ENCODE measurements around the gene SERPINE3. TPM values are rescaled to one million over a fixed set of nuclear protein-coding genes. Genes with fewer than 3 reads are reported as not detected.

SERPINE3 gene
- polyA plus RNA-seq, 1 donor (not counting 4 experiments of a cell fraction or from before 2014, with no cell fraction given) = not detected

GRCh38 chr13:51371768-51372399 is 32.4 kb downstream of the SERPINE3 start:
- H3K36me3 ChIP-seq (ENCODE audit: control insufficient read depth in 2 of 2, extremely low read depth in 1 of 2, insufficient read depth in 2 of 2, low read length in 2 of 2) = peaks cover 5 to 16% of the 10 kb centered on the region in 2 experiments
- peaks cover 2% of the 10 kb centered on the region for H3K79me2 ChIP-seq (ENCODE audit: control insufficient read depth, insufficient read depth, low read length)

GRCh38 chr13:51373451-51373850 is 34.0 kb downstream of the SERPINE3 start:
- H3K36me3 ChIP-seq (ENCODE audit: control insufficient read depth in 2 of 2, extremely low read depth in 1 of 2, insufficient read depth in 2 of 2, low read length in 2 of 2) = peaks cover 10 to 19% of the 10 kb centered on the region in 2 experiments
- no peak overlapping the region for H3K9ac ChIP-seq (ENCODE audit: control insufficient read depth, extremely low read depth, insufficient read depth, low read length)
- DNase-seq (ENCODE audit: low read depth, low spot score) (no peak), FAIRE-seq (no peak)
- H3K27me3 ChIP-seq (ENCODE audit: control insufficient read depth, extremely low read depth, insufficient read depth, low read length) = no peaks in the 10 kb centered on the region
- H3K9me1 ChIP-seq (ENCODE audit: control insufficient read depth, extremely low read depth, insufficient read depth, low read length) = no peaks in the 10 kb centered on the region
- no peaks in the 10 kb centered on the region for H4K20me1 ChIP-seq (ENCODE audit: control insufficient read depth, extremely low read depth, insufficient read depth, low read length)
- dilution Hi-C loops (cut with MboI; ENCODE audit: extremely low pct_ligation_motif_present, low sequenced_read_pairs) = no loop called here
- H3K27ac ChIP-seq (ENCODE audit: control insufficient read depth, insufficient read depth, low read length) = no peak overlapping the region
- no peak for TF ChIP-seq EZH2 (IDR thresholded peaks at IDR 0.05; ENCODE audit: low read length)
- no peak for TF ChIP-seq CTCF (optimal IDR thresholded peaks at IDR 0.05 in 1 of 3, IDR thresholded peaks at IDR 0.05 in 1 of 3, conservative IDR thresholded peaks at IDR 0.05 in 1 of 3; ENCODE audit: extremely low read depth in 1 of 3, insufficient read depth in 2 of 3, low read length in 3 of 3)
- H3K9me3 ChIP-seq (ENCODE audit: control insufficient read depth, low read depth, low read length) = no peaks in the 10 kb centered on the region
- H3K4me3 ChIP-seq (ENCODE audit: control insufficient read depth in 2 of 3, extremely low read depth in 1 of 3, insufficient read depth in 2 of 3, low read depth in 1 of 3, low read length in 3 of 3) = no peak overlapping the region
- no peaks in the 10 kb centered on the region for H3K4me1 ChIP-seq (ENCODE audit: control insufficient read depth, extremely low read depth, insufficient read depth, low read length)
- H3K4me2 ChIP-seq (ENCODE audit: control insufficient read depth, extremely low read depth, insufficient read depth, low read depth, low read length) = no peak overlapping the region
- no peak overlapping the region for H2AFZ ChIP-seq (ENCODE audit: control insufficient read depth, low read length)
- peaks cover 2% of the 10 kb centered on the region for H3K79me2 ChIP-seq (ENCODE audit: control insufficient read depth, insufficient read depth, low read length)

More at GRCh38 chr13:51371768-51372399, 32.4 kb downstream of the SERPINE3 start:
- H3K9me1 ChIP-seq (ENCODE audit: control insufficient read depth, extremely low read depth, insufficient read depth, low read length) = no peaks in the 10 kb centered on the region
- TF ChIP-seq EZH2 (IDR thresholded peaks at IDR 0.05; ENCODE audit: low read length) = no peak
- DNase-seq (ENCODE audit: low read depth, low spot score) (no peak), FAIRE-seq (no peak)
- H3K9me3 ChIP-seq (ENCODE audit: control insufficient read depth, low read depth, low read length) = no peaks in the 10 kb centered on the region
- no peak overlapping the region for H3K9ac ChIP-seq (ENCODE audit: control insufficient read depth, extremely low read depth, insufficient read depth, low read length)
- dilution Hi-C loops (cut with MboI; ENCODE audit: extremely low pct_ligation_motif_present, low sequenced_read_pairs) = no loop called here
- H3K4me3 ChIP-seq (ENCODE audit: control insufficient read depth in 2 of 3, extremely low read depth in 1 of 3, insufficient read depth in 2 of 3, low read depth in 1 of 3, low read length in 3 of 3) = no peak overlapping the region
- H2AFZ ChIP-seq (ENCODE audit: control insufficient read depth, low read length) = no peak overlapping the region
- no peak overlapping the region for H3K27ac ChIP-seq (ENCODE audit: control insufficient read depth, insufficient read depth, low read length)
- H3K27me3 ChIP-seq (ENCODE audit: control insufficient read depth, extremely low read depth, insufficient read depth, low read length) = no peaks in the 10 kb centered on the region
- no peaks in the 10 kb centered on the region for H4K20me1 ChIP-seq (ENCODE audit: control insufficient read depth, extremely low read depth, insufficient read depth, low read length)
- H3K4me1 ChIP-seq (ENCODE audit: control insufficient read depth, extremely low read depth, insufficient read depth, low read length) = no peaks in the 10 kb centered on the region
- H3K4me2 ChIP-seq (ENCODE audit: control insufficient read depth, extremely low read depth, insufficient read depth, low read depth, low read length) = no peak overlapping the region

GRCh38 chr13:51380269-51380668 is 40.8 kb downstream of the SERPINE3 start:
- peaks cover 2% of the 10 kb centered on the region for H3K79me2 ChIP-seq (ENCODE audit: control insufficient read depth, insufficient read depth, low read length)

More at GRCh38 chr13:51380269-51380668, 40.8 kb downstream of the SERPINE3 start:
- Histone ChIP-seq H3K9ac (ENCODE audit: control insufficient read depth, extremely low read depth, insufficient read depth, low read length) (no peak overlapping the region), H3K27ac (ENCODE audit: control insufficient read depth, insufficient read depth, low read length) (no peak overlapping the region), H3K4me1 (ENCODE audit: control insufficient read depth, extremely low read depth, insufficient read depth, low read length) (peaks cover 6% of the 10 kb centered on the region), H3K9me3 (ENCODE audit: control insufficient read depth, low read depth, low read length) (no peaks in the 10 kb centered on the region), H3K36me3 (ENCODE audit: control insufficient read depth in 2 of 2, extremely low read depth in 1 of 2, insufficient read depth in 2 of 2, low read length in 2 of 2) (peaks cover 11 to 13% of the 10 kb centered on the region in 2 experiments), H3K9me1 (ENCODE audit: control insufficient read depth, extremely low read depth, insufficient read depth, low read length) (no peaks in the 10 kb centered on the region), H3K4me3 (ENCODE audit: control insufficient read depth in 2 of 3, extremely low read depth in 1 of 3, insufficient read depth in 2 of 3, low read depth in 1 of 3, low read length in 3 of 3) (no peak overlapping the region), H4K20me1 (ENCODE audit: control insufficient read depth, extremely low read depth, insufficient read depth, low read length) (no peaks in the 10 kb centered on the region), H2AFZ (ENCODE audit: control insufficient read depth, low read length) (no peak overlapping the region), H3K4me2 (ENCODE audit: control insufficient read depth, extremely low read depth, insufficient read depth, low read depth, low read length) (no peak overlapping the region), H3K27me3 (ENCODE audit: control insufficient read depth, extremely low read depth, insufficient read depth, low read length) (no peaks in the 10 kb centered on the region)
- FAIRE-seq = peak; percentile 89
- TF ChIP-seq CTCF (optimal IDR thresholded peaks at IDR 0.05 in 1 of 3, IDR thresholded peaks at IDR 0.05 in 1 of 3, conservative IDR thresholded peaks at IDR 0.05 in 1 of 3; ENCODE audit: extremely low read depth in 1 of 3, insufficient read depth in 2 of 3, low read length in 3 of 3) = no peak
- TF ChIP-seq EZH2 (IDR thresholded peaks at IDR 0.05; ENCODE audit: low read length) = no peak
- dilution Hi-C loops (cut with MboI; ENCODE audit: extremely low pct_ligation_motif_present, low sequenced_read_pairs) = no loop called here
- no peak for DNase-seq (ENCODE audit: low read depth, low spot score)
